ENCODE measurements around the gene CEBPE.

CEBPE gene

DNA sequence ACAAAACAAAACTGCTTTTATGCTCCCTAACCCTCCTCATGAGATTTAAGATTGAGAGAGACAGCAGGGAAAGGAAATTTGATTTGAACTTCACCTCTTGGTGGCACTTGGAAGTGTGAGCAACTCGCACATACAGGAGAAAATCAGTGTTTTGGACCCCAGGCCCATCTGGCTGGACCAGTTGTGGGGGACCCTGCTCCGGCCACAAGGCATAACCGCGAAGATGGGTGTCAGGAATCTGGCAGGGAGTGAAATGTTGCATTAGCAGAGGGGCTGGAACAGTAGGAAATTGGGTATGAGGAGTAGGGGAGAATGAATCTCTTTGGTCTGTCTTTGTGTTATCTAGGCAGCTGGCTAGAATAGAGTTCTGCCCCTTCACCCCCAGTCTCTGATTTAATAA lies 15.5 kb downstream of the CEBPE start:
- DNase-seq (ENCODE audit: low read depth, low spot score): no peak

GRCh38 chr14:23102801-23103200 lies 16.3 kb downstream of the CEBPE start:
- no peak for DNase-seq (ENCODE audit: low read depth, low spot score)

DNA sequence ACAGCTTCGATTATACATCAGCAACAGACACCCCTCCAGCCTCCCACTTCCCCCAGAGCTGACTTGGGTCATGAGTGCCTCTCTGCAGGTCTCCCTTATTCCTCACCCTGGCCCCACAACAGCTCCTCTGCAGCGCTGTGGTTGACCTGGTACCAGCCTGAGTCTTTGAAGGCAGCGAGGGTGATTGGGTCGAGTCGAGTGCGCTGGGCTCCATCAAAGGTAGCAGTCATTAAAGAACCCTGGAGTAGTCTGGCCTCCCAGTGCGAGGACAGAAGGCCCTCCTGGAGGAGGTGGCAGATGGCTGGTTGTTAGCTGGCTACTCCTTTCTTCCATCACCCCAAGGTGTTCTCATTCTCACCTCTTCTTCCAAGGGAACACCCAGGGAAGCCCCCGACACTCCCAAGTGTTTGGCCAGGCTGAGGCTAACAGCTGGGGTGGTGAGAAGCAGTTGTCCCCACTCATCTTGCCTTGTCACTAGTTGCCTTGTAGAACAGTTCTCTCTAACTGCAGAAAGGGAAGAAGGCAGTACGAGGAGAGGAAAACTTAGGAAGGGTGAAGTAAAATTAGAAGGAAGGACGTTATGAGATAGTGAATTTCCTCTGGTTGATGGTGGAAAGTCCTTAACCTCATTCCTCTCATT lies 16.9 kb downstream of the CEBPE start:
- no peak for DNase-seq (ENCODE audit: low read depth, low spot score)

DNA sequence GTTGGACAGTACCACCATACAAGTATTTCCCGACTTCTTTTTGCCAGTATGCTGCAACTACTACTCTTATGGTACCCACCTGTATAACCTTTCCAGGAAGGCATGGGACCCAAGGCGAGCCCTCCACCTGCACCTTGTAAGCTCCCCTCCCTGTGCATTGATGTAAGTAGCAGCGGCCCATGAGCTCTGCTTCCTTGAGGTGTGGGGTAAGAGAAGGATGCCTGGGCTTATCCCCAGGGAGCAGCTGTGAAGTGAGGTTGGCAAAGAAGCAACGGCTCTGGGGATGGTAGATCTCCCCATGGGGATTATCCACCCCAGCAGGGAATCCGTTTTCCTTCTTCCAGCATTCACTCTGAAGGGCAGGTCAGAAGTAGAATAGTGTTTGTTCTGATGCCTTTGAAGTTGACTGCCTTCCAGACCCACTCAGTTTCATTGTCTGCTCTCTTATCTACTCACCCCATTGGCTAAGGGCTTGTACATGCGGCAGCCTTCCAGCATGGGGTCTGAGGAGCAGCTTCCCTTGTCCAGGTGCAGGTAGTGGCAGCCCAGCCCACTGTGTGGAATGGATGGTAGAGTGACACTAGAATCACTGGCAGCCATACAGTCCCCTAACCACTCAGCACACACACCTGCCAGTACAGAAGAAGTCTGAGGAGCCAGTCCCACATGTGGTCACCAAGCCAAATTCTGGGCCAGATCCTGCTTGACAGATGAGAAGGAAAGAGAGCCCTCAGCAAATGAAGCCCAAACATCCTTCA lies 17.7 kb downstream of the CEBPE start:
- DNase-seq (ENCODE audit: low read depth, low spot score): no peak

- no peak for DNase-seq (ENCODE audit: low read depth, low spot score)
Observed at GRCh38 chr14:23099212-23099861, 19.7 kb downstream of the CEBPE start.

GRCh38 chr14:23097786-23098185 lies 21.3 kb downstream of the CEBPE start:
- DNase-seq (ENCODE audit: low read depth, low spot score): no peak

GRCh38 chr14:23095196-23096108 lies 23.6 kb downstream of the CEBPE start, which contains the start of gene C14orf119:
Gene C14orf119 (plus strand): TSS chr14:23095505. CDS start chr14:23097659, 2,154 bp downstream.
- DNase-seq (ENCODE audit: low read depth, low spot score): peak; percentile 99

DNA sequence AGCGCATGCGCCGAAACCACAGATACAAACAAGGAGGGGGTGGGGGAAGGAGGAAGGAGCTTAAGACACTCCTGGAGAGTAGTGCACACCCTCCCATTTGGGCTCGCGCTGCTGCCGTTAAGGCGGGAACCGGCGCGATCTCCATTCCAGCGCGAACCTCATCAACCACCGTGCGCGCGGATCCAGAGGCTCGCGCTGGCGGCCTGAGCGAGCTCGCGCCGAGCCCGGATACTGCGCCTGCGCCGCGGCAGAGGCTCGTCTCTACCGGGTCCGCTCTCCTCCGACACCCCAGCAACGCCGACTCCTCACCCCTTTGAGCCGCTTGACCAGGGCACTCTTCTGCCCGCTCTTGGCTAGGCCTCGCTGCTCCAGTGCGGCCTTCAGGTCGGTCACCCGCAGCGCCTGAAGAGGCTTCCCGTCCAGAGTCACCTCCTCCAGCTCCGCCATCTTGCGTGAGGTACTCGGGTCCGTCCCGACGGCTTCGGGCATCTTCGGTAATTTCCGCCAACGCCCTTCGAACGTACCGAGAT lies 24.3 kb downstream of the CEBPE start, which contains the start of gene ACIN1:
TSS of gene ACIN1 (minus strand) at position 471 of the 530 bp plus-strand sequence. CDS start at position 447, 24 bp downstream.
- DNase-seq (ENCODE audit: low read depth, low spot score): peak; percentile 72

GRCh38 chr14:23093991-23094665 lies 24.9 kb downstream of the CEBPE start:
- no peak for DNase-seq (ENCODE audit: low read depth, low spot score)

DNA sequence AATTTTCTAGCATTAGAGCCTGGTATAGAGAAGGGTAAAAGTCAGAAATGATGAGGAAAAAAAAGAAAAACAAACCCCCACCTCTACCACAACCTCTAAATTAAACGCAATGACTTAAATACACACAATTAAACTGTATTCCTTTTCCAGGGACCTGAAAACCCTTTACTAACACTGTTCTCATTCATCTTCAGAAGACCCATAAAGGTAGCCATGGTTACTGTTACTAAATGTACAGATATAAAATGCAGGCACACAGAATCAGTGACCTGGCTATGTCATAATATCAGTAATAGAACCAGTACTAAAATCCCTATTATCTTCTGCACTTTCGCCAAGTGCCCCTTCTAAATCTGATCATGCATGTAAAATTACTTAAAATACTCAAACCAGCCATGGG lies 25.5 kb downstream of the CEBPE start:
- DNase-seq (ENCODE audit: low read depth, low spot score): no peak

- DNase-seq (ENCODE audit: low read depth, low spot score): no peak
Observed at GRCh38 chr14:23093104-23093503, 26.0 kb downstream of the CEBPE start.

GRCh38 chr14:23091294-23092225 lies 27.5 kb downstream of the CEBPE start:
- DNase-seq (ENCODE audit: low read depth, low spot score): no peak

DNA sequence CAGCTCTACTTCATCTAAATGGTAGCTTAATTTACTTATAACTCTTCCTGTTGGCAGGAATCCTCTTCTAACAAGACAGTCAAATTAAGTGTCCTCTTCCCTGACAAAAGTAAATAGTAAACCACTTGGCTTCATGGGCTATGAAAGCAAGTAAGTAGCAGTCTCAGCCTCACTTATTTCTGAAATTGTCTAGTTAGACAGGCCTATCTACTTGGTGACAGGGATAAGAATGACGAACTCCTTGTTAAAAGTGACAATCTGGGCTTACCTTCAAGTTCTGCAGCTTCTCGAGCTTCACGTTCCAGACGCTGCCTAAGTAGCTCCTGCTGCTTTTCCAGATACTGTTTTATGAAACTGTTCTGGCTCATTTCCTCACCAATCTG lies 28.8 kb downstream of the CEBPE start:
- DNase-seq (ENCODE audit: low read depth, low spot score): no peak

DNA sequence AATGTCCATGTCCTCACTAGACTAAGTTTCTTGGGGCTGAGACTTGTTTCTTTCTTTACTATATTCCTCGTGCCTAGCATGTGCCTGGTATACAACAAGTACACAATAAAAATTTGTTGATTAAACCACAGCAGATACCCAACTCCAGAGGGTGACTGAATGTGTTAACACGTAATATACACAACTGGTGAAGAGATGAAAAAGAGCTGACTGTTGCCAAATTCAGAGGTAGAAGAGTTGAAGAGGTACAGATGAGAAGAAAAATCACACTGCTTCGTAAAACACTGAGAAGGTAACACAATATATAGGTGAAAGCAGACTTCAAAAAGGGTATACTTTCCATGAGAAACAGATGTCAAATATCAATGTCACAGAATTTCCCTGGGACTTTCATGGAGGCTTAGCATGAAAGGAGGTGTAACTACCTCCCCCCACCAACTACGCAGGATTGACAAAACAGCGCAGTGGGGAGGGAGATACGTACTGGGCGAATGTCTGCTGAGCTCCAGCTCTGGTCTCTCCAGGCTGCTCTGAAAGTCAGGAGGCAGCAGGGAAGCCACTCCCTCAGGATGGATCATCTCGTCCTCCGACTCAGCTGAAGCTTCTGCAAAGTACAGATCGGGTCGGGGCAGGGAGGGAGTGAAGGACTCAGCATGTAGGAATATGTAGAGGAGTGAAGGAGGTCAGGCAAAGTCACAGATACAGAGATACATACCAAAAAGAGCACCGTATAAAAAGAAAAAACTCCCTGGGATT lies 29.4 kb downstream of the CEBPE start:
- no peak for DNase-seq (ENCODE audit: low read depth, low spot score)

DNA sequence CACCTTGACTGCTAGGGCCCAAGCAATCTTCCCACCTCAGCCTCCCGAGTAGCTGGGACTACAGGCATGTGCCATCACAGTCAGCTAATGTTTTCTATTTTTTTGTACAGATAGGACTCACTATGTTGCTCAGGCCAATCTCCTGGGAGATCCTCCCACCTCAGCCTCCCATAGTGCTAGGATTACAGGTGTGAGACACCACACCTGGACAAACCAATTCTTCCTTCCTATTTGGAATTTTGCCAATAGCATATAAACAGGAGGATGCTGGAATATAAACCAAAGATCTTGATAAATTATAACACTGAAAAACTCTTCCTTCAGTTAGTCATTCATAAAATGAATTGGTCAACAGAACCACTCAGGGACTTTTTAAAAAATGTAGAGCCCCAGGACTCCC lies 32.5 kb downstream of the CEBPE start:
- no peak for DNase-seq (ENCODE audit: low read depth, low spot score)

DNA sequence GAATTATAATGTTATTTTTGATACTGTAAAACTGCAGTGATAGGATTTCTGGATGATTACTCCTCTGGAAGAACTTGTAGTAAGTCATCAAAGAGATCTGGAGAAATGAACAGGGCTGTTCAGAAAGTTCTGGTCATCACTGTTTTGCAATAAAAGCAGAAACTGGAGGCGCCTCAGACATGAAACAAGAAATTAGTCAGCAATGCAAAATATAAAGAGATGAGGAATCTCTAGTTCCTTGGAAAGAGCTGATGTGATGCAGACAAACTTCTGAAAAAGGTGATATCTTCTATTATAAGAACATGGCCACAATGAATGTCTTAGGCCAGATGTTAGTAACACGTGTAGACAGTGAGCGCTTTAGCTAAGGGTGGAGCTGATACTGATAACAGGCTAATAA lies 33.6 kb downstream of the CEBPE start:
- DNase-seq (ENCODE audit: low read depth, low spot score): no peak

GRCh38 chr14:23080474-23080873 lies 38.6 kb downstream of the CEBPE start:
- no peak for DNase-seq (ENCODE audit: low read depth, low spot score)

- DNase-seq (ENCODE audit: low read depth, low spot score): no peak
Observed at GRCh38 chr14:23079716-23080115, 39.3 kb downstream of the CEBPE start.

DNA sequence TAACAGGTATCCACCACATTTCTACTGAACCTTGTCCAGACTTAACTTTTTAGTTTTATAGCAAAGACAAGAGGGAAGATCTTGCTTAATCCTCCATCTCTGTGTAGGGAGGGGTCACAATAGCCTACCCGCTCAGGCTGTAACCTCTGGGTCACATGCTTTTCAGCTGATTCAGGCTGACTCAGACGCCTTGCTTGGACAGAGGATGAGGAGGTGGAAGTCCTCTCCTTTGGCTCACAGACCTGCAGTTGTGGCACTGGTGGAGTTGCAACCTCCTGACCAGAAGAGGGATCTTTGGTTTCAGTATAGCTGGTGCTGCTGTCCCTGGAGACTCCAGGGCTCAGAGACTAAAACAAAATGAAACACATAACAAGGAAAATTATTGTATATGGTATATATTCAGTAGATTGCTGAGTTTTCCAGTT lies 40.4 kb downstream of the CEBPE start:
- peak; percentile 82 for DNase-seq (ENCODE audit: low read depth, low spot score)
